Activated T-cell treated with anti-CD3 and anti-CD28 coated beads for 48 hours (primary cell): ENCODE measurements around the gene CTRB1.

Experiments
- DNase-seq: peaks from one replicate; pipeline ENCODE4 v3.0.0-alpha.2; 2020; ENCODE audit warnings: low read depth

Gene CTRB1

DNA sequence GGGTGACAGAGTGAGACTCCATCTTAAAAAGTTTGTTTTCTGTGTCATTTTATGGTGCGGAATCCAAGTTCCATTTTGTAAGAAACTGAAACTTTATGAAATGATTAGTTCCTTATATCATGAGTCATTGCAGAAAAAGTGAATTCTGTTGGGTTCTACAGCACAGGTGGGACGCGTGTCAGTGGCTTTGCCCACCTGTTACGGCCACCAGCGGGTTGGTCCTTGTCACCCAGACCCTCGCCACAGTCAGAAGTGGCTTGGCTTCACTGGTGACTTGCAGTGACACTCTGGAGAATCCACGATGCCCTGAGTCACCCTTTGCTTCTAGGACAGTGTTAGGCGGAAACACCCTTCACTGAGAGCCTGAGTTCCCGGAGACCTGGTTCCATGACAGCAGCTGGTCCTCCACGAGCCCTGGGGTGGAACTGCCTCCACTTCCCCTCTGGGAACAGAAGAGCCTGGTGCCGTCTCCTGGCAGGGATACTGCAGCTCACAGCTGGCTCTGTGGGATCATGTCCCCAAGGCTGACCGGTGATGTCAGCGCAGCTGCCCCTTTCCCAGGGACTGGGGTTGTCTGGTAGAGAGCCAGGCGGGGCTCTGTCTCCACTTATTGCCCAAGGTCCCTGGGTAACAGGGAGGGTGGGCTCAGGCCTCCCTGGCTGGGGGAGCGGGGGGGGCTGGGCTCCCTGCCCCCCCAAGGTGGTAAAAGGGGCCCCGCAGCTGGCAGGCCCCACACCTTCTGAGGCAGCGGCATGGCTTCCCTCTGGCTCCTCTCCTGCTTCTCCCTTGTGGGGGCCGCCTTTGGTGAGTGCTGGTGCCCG, at the start of gene CTRB1:
TSS of gene CTRB1 (plus strand) at position 733 of the 821 bp plus-strand sequence. CDS start at position 753, 20 bp downstream.
- no peak for DNase-seq

- DNase-seq: no peak
These were observed 48.8 kb upstream of the CTRB1 start for GRCh38 chr16:75169899-75170405.

GRCh38 chr16:75172578-75172977, 46.2 kb upstream of the CTRB1 start:
- DNase-seq: no peak

- no peak for DNase-seq
These were observed 43.7 kb upstream of the CTRB1 start for GRCh38 chr16:75175074-75175473.

GRCh38 chr16:75176926-75177325, 41.9 kb upstream of the CTRB1 start:
- no peak for DNase-seq

- no peak for DNase-seq
These were observed 39.6 kb upstream of the CTRB1 start for GRCh38 chr16:75179208-75179607.

DNA sequence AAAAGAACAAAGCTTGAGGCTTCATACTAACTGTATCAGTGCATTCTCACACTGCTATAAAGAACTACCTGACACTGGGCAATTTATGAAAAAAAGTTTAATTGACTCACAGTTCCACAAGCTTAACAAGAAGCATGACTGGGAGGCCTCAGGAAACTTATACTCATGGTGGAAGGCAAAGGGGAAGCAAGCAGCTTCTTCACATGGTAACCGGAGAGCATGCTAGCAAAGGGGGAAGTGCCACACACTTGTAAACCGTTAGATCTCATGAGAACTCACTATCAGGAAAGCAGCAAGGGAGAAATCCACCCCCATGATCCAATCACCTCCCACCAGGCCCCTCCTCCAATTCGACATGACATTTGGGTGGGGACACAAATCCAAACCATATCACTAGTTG, 37.2 kb upstream of the CTRB1 start:
- no peak for DNase-seq

GRCh38 chr16:75188832-75189477, 29.8 kb upstream of the CTRB1 start:
- DNase-seq: no peak

DNA sequence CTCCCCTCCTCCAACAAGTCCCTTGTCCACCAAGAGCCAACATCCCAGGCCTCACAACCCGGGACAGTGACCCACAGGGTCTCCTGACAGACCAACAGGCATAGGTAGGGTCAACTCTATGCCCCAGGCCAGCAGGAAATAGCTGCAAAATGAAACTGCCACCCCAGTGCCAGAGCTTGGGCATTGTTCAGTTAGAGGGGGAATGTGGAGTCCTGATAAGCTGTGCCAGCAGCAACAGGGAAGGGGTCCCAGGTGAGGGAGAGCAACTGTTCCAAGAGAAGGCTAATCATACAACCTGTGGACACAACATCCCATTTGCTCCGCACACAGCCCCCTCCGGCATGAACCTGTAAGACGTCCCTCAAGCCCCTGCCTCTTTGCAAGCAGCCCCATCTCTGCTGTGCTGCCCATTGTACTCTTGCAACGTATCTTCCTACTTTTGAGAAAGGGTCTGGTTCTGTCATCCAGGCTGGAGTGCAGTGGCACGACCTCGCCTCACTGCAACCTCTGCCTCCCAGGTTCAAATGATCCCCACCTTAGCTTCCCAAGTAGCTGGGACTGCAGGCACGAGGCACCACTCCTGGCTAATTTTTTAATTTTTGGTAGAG, 29.0 kb upstream of the CTRB1 start:
- no peak for DNase-seq

DNA sequence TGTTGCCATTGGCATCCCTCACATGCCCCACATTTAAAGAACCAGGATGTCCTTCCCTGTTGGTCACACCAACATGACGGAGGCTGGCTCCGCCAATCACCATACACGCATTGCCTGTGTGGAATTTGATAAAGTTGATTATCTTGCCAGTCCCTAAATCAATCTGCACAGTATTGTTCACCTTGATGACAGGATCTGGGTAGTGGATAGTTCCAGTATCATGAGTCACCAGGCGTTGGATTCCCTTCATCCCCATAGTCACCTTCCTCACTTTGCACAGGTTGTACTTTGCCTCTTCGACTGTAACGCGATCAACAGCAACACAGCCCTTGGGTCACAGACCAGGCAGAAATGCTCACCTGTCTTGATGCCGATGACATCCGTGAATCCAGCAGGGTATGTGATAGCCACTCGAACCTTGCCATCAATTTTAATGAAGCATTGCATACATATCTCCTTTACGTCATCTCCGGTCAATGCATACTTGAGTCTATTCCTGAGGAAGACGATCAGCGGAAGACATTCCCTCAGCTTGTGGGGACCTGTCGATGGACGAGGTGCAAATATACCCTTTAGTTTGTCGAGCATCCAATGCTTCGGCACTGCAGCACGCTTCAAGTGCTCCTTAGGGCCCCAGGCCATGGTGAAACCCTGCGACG, 26.1 kb upstream of the CTRB1 start:
- no peak for DNase-seq

DNA sequence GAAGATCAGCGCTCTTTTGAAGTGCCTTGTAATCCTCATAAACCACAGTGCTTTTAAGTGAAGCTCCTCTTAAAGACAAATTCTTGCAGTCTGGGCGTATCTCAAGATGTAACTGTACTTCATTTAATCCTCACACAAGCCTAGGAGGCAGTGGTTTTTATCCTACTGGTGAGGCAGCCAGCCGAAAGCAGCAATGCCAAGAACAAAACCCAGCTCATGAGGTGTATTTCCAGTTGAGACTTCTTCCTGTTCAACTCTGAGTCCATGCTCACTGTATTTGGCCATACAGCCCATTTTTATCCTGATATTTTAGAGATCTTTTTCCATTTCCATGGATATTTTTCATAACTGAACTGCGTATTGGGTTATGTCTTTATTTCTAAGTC, 25.5 kb upstream of the CTRB1 start:
- DNase-seq: no peak

DNA sequence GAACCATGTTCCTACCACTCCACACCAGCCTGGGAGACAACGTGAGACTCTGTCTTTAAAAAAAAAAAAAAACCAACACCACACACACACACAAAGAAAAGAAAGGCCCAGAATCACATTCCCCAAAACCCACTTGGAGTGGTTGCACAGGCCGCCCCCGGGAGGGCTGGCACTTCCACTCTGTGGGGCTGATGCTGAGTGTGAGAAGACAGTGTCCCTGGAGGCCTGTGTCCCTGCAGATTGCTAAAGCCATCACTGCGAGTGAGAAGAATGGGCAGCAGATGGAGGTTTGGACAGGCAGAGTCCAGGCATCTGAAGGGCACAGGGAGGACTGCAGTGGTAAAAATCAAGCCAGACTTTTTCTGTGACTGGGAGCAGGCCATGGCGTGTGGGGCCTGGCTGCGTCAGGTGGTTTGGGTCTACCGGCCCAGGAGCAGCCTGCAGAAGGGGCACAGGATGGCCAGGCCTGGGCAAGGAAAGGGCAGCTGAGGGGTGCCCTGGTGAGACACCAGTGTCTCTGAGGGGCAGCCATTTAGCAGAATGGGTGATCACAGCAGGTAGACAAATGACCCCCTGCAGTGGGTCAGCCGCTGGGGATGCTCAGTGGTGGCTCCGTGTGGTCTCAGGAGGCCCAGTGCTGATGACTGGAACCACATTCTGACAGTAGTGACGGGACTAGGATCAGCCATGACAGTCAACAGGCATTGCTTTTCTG, 24.9 kb upstream of the CTRB1 start:
- DNase-seq: no peak

- no peak for DNase-seq
These were observed 22.7 kb upstream of the CTRB1 start for GRCh38 chr16:75195811-75196790.

DNA sequence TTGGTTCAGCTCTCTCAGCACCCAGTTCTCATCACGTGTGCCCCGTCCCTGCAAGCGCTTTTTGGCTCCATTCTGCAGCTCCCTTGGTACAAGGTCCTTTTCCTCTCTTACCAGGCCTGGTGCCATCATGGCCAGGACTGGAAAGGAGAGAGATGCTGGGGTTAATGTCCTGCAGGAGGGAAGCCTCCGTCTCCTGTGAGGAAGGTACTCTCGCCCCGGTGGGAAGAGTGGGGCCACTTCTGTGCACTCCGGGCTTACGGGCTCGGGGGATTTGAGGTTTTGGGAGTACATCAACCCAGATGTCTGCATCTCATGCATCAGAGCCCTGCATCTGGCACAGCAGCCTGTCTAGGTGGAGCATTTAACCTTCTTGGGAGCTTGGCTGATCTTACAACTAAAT, 22.0 kb upstream of the CTRB1 start:
- no peak for DNase-seq

DNA sequence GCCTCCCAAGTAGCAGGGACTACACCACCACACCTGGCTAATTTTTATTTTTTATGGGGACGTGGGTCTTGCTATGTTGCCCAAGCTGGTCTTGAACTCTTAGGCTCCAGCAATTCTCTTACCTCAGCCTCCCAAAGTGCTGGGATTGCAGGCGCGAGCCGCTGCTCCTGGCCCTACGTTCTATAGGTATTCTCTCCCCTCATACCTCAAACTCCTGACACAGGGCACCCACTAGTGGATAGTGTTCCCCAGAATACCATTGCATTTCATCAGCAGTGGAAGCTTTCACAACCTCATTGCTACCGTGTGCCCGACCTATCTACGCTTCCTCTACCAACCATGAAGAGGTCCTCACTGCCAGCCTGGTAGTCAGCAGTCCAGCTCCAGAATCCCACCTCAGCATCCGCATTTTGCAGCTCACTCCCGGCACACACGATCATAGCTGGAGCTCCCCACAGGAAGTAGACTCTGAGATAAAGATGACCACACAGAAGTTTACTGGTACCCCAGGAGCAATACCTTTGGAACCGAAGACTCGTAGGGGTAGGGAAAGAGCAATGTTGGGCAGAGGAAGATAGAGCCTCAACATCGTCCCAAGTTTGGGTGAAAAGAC, 21.2 kb upstream of the CTRB1 start:
- no peak for DNase-seq

DNA sequence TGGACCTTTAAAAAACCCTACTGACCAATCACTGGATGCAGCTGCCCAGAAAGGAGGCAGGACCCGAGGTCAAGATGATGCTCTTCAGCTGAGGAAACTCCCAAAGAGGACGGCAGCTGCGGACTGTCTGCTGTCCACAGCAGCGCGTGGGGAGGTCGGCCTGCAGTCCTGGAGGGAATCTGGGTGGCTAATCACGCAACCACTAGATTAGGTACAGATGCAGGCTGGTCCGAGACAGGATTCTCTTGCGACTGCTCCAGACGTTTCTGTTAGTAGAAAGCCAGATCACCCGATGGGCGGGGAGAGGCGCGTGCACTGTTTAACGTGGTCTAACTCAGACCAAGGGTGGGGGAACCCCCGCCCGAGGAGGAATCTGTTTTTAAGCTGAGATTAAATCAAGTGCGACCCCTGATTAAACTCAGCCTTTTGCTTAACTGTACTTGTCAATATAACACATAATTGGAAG, 20.6 kb upstream of the CTRB1 start:
- no peak for DNase-seq

- no peak for DNase-seq
These were observed 16.7 kb upstream of the CTRB1 start for GRCh38 chr16:75202069-75202590.

- DNase-seq: no peak
These were observed 15.7 kb upstream of the CTRB1 start for GRCh38 chr16:75203096-75203495.

GRCh38 chr16:75203667-75204409, 14.9 kb upstream of the CTRB1 start:
- DNase-seq: no peak
